22Rv1 (cell line): Measurements from ENCODE around the gene ZFP91.

Experiments used
- CTCF ChIP-seq: fragments of 450-650 bp; IDR thresholded peaks from 2 replicates; pipeline ENCODE4 v1.5.1; 2017; ENCODE audit warnings: mild to moderate bottlenecking
- ZFX ChIP-seq: fragments of 450-650 bp; IDR thresholded peaks from 2 replicates; pipeline ENCODE4 v1.6.1; 2017; ENCODE audit warnings: antibody characterized with exemption, borderline replicate concordance

GRCh38 chr11:58564231-58564630 is 14.6 kb upstream of the ZFP91 start:
- no peak for TF ChIP-seq CTCF
- no peak for TF ChIP-seq ZFX
